ENCODE data around the gene PNRC2.

- TF ChIP-seq CTCF (IDR thresholded peaks at IDR 0.05) = no peak
- no peak for TF ChIP-seq POLR2A (IDR thresholded peaks at IDR 0.05)
These were observed 8.2 kb downstream of the PNRC2 start for GRCh38 chr1:23967871-23968270.

Measured in right lobe of liver (tissue), 4 donors.